Effector memory CD8-positive, alpha-beta T cell (primary cell): ENCODE data around the gene PCED1B.
A peak's percentile ranks its signal among the peaks of the same experiment; 100 is the strongest.
"Not testable (repeated sequence)": the region's sequence is repeated elsewhere in the genome, so short reads cannot be mapped to it uniquely, and the experiment has no call there.

Experiments used
- ATAC-seq: fragments of 150-1000 bp; cut with Tn5 transposase; replicated peaks from 2 replicates; pipeline ENCODE4 v1.10.0; 2021; ENCODE audit warnings: mild to moderate bottlenecking, moderate library complexity
- DNase-seq, 3 experiments: peaks; one replicate each; pipeline ENCODE4 v3.0.0; 2021
- H3K27ac Mint-ChIP-seq, 2 donors: one replicate each; pipeline ENCODE4 v1.8.0; 2022; ENCODE audit warnings: mild to moderate bottlenecking in 2 of 2, mixed read lengths in 2 of 2, moderate library complexity in 2 of 2
- H3K27me3 Mint-ChIP-seq, 2 donors: one replicate each; pipeline ENCODE4 v1.8.0; 2022; ENCODE audit warnings: mixed read lengths in 2 of 2
- H3K36me3 Mint-ChIP-seq: one replicate; pipeline ENCODE4 v1.8.0; 2022; ENCODE audit warnings: mild to moderate bottlenecking, moderate library complexity, mixed read lengths; ENCODE audit not compliant: insufficient read depth
- H3K4me1 Mint-ChIP-seq, 2 donors: one replicate each; pipeline ENCODE4 v1.8.0; 2022; ENCODE audit warnings: low read depth in 2 of 2, mixed read lengths in 2 of 2
- H3K4me3 Mint-ChIP-seq, 2 donors: one replicate each; pipeline ENCODE4 v1.8.0; 2022; ENCODE audit warnings: mild to moderate bottlenecking in 2 of 2, mixed read lengths in 2 of 2, moderate library complexity in 2 of 2
- H3K9me3 Mint-ChIP-seq, 2 donors: one replicate each; pipeline ENCODE4 v1.8.0; 2022; ENCODE audit warnings: mixed read lengths in 2 of 2
- total RNA-seq, 9 experiments: gene quantifications; one replicate each; lab custom pipeline; 2026; lab: John Stamatoyannopoulos, UW

PCED1B gene
- 24.3 to 92.8 (median 35.6) reads per million in 9 experiments for total RNA-seq

GRCh38 chr12:47079468-47079980, at the start of gene PCED1B, which contains the start of gene AMIGO2:
TSS of gene PCED1B (plus strand) at chr12:47079621. CDS start at chr12:47235064, 155,443 bp downstream.
TSS of gene AMIGO2 (minus strand) at chr12:47079959. CDS start at chr12:47079002, 957 bp downstream.
- peak within 1 kb of the TSS; percentile 96 to 99 for H3K4me3 Mint-ChIP-seq
- H3K27me3 Mint-ChIP-seq, result no peaks in the 10 kb centered on the region
- H3K27ac Mint-ChIP-seq, result peak within 1 kb of the TSS; percentile 96 to 98
- H3K4me1 Mint-ChIP-seq, result peaks cover 51 to 74% of the 10 kb centered on the region in 2 donors
- H3K9me3 Mint-ChIP-seq, result no peaks in the 10 kb centered on the region
- DNase-seq, result peak; percentile 44 to 50 (median 45)
- peak; percentile 64 for ATAC-seq
- H3K36me3 Mint-ChIP-seq, result peaks cover 24% of the 10 kb centered on the region

GRCh38 chr12:47029903-47030302, 49.5 kb upstream of the PCED1B start:
- DNase-seq (no peak), ATAC-seq (peak; percentile 41)
- peaks cover 14 to 18% of the 10 kb centered on the region in 2 donors for H3K27me3 Mint-ChIP-seq
- H3K36me3 Mint-ChIP-seq, result no peaks in the 10 kb centered on the region
- no peaks in the 10 kb centered on the region for H3K9me3 Mint-ChIP-seq
- H3K4me3 Mint-ChIP-seq, result no peak overlapping the region
- peak overlapping the region in 1 of 2 donors; percentile 65 for H3K27ac Mint-ChIP-seq
- peaks cover 5% of the 10 kb centered on the region in 2 donors for H3K4me1 Mint-ChIP-seq

- no peak overlapping the region for H3K27ac Mint-ChIP-seq
Measured at GRCh38 chr12:47032644-47033043, 46.8 kb upstream of the PCED1B start.

GRCh38 chr12:47033081-47033480, 46.3 kb upstream of the PCED1B start:
- H3K4me1 Mint-ChIP-seq, result peaks cover 5% of the 10 kb centered on the region in 2 donors
- H3K27ac Mint-ChIP-seq, result no peak overlapping the region
- H3K9me3 Mint-ChIP-seq, result no peaks in the 10 kb centered on the region
- no peak overlapping the region for H3K4me3 Mint-ChIP-seq
- DNase-seq (peak in 1 of 3 experiments; percentile 2), ATAC-seq (peak; percentile 21)
- no peaks in the 10 kb centered on the region for H3K27me3 Mint-ChIP-seq
- no peaks in the 10 kb centered on the region for H3K36me3 Mint-ChIP-seq

More at GRCh38 chr12:47032644-47033043, 46.8 kb upstream of the PCED1B start:
- DNase-seq (peak; percentile 8 to 27 (median 8)), ATAC-seq (peak; percentile 84)
- H3K4me3 Mint-ChIP-seq, result no peak overlapping the region
- H3K9me3 Mint-ChIP-seq, result no peaks in the 10 kb centered on the region
- peaks cover 5% of the 10 kb centered on the region in 2 donors for H3K4me1 Mint-ChIP-seq
- no peaks in the 10 kb centered on the region for H3K27me3 Mint-ChIP-seq
- no peaks in the 10 kb centered on the region for H3K36me3 Mint-ChIP-seq

- DNase-seq (no peak), ATAC-seq (no peak)
- H3K36me3 Mint-ChIP-seq, result no peaks in the 10 kb centered on the region
- H3K9me3 Mint-ChIP-seq, result no peaks in the 10 kb centered on the region
- H3K4me1 Mint-ChIP-seq, result peaks cover 5% of the 10 kb centered on the region in 2 donors
- no peak overlapping the region for H3K27ac Mint-ChIP-seq
- H3K4me3 Mint-ChIP-seq, result no peak overlapping the region
- H3K27me3 Mint-ChIP-seq, result peaks cover 0 to 1% of the 10 kb centered on the region in 2 donors
Measured at GRCh38 chr12:47033789-47034555, 45.4 kb upstream of the PCED1B start.

- H3K27me3 Mint-ChIP-seq, result peaks cover 0 to 8% of the 10 kb centered on the region in 2 donors
- H3K4me3 Mint-ChIP-seq, result no peak overlapping the region
- no peaks in the 10 kb centered on the region for H3K36me3 Mint-ChIP-seq
- ATAC-seq, result no peak
- peaks cover 5% of the 10 kb centered on the region in 2 donors for H3K4me1 Mint-ChIP-seq
- no peaks in the 10 kb centered on the region for H3K9me3 Mint-ChIP-seq
- DNase-seq, result no peak
- H3K27ac Mint-ChIP-seq, result no peak overlapping the region
Measured at GRCh38 chr12:47034661-47035060, 44.8 kb upstream of the PCED1B start.

- H3K9me3 Mint-ChIP-seq, result no peaks in the 10 kb centered on the region
- ATAC-seq (no peak), DNase-seq (no peak)
- no peak overlapping the region for H3K27ac Mint-ChIP-seq
- no peak overlapping the region for H3K4me3 Mint-ChIP-seq
- H3K4me1 Mint-ChIP-seq, result peaks cover 4 to 5% of the 10 kb centered on the region in 2 donors
- H3K27me3 Mint-ChIP-seq, result peaks cover 0 to 14% of the 10 kb centered on the region in 2 donors
- H3K36me3 Mint-ChIP-seq, result no peaks in the 10 kb centered on the region
Measured at GRCh38 chr12:47035484-47035883, 43.9 kb upstream of the PCED1B start.

- ATAC-seq, result no peak
- Mint-ChIP-seq H3K9me3 (no peaks in the 10 kb centered on the region), H3K36me3 (no peaks in the 10 kb centered on the region), H3K4me3 (no peak overlapping the region), H3K27me3 (peaks cover 0 to 21% of the 10 kb centered on the region in 2 donors), H3K4me1 (peaks cover under 1 to 1% of the 10 kb centered on the region in 2 donors), H3K27ac (no peak overlapping the region)
- no peak for DNase-seq
Measured at GRCh38 chr12:47038270-47038748, 41.1 kb upstream of the PCED1B start.

- peaks cover 0 to 26% of the 10 kb centered on the region in 2 donors for H3K27me3 Mint-ChIP-seq
- H3K4me1 Mint-ChIP-seq, result no peaks in the 10 kb centered on the region
- no peaks in the 10 kb centered on the region for H3K36me3 Mint-ChIP-seq
- no peak for DNase-seq
- H3K4me3 Mint-ChIP-seq, result no peak overlapping the region
- H3K27ac Mint-ChIP-seq, result no peak overlapping the region
- no peak for ATAC-seq
- no peaks in the 10 kb centered on the region for H3K9me3 Mint-ChIP-seq
Measured at GRCh38 chr12:47039079-47039478, 40.3 kb upstream of the PCED1B start.

GRCh38 chr12:47039756-47040155, 39.7 kb upstream of the PCED1B start:
- Mint-ChIP-seq H3K9me3 (no peaks in the 10 kb centered on the region), H3K4me3 (no peak overlapping the region), H3K27ac (no peak overlapping the region), H3K4me1 (no peaks in the 10 kb centered on the region), H3K27me3 (peaks cover 0 to 26% of the 10 kb centered on the region in 2 donors), H3K36me3 (no peaks in the 10 kb centered on the region)
- DNase-seq (no peak), ATAC-seq (no peak)

GRCh38 chr12:47041327-47041726, 38.1 kb upstream of the PCED1B start:
- Mint-ChIP-seq H3K27me3 (peaks cover 9 to 26% of the 10 kb centered on the region in 2 donors), H3K9me3 (no peaks in the 10 kb centered on the region), H3K36me3 (no peaks in the 10 kb centered on the region), H3K4me1 (no peaks in the 10 kb centered on the region), H3K4me3 (no peak overlapping the region), H3K27ac (no peak overlapping the region)
- DNase-seq (no peak), ATAC-seq (no peak)

- peaks cover 7% of the 10 kb centered on the region in 2 donors for H3K9me3 Mint-ChIP-seq
- no peaks in the 10 kb centered on the region for H3K4me1 Mint-ChIP-seq
- no peak overlapping the region for H3K4me3 Mint-ChIP-seq
- no peak overlapping the region for H3K27ac Mint-ChIP-seq
- no peaks in the 10 kb centered on the region for H3K36me3 Mint-ChIP-seq
- DNase-seq (no peak), ATAC-seq (no peak)
- peaks cover 5 to 9% of the 10 kb centered on the region in 2 donors for H3K27me3 Mint-ChIP-seq
Measured at GRCh38 chr12:47048541-47048940, 30.9 kb upstream of the PCED1B start.

- H3K9me3 Mint-ChIP-seq, ATAC-seq, H3K4me3 Mint-ChIP-seq, H3K36me3 Mint-ChIP-seq, H3K27ac Mint-ChIP-seq, H3K27me3 Mint-ChIP-seq, DNase-seq, H3K4me1 Mint-ChIP-seq: not testable (repeated sequence)
Measured at GRCh38 chr12:47051291-47051690, 28.1 kb upstream of the PCED1B start.

GRCh38 chr12:47052274-47052673, 27.1 kb upstream of the PCED1B start:
- ATAC-seq, result no peak
- no peak for DNase-seq
- no peaks in the 10 kb centered on the region for H3K4me1 Mint-ChIP-seq
- H3K27ac Mint-ChIP-seq, result no peak overlapping the region
- peaks cover 7% of the 10 kb centered on the region in 2 donors for H3K9me3 Mint-ChIP-seq
- H3K4me3 Mint-ChIP-seq, result no peak overlapping the region
- no peaks in the 10 kb centered on the region for H3K36me3 Mint-ChIP-seq
- peaks cover 0 to 4% of the 10 kb centered on the region in 2 donors for H3K27me3 Mint-ChIP-seq
